Immature natural killer cell (primary cell): Measurements from ENCODE around the gene SPSB4. TPM values are rescaled to one million over a fixed set of nuclear protein-coding genes. Genes with fewer than 3 reads are reported as not detected.

Source experiments
- DNase-seq, 3 donors: peaks; one replicate each; pipeline ENCODE4 v3.0.0; 2022; ENCODE audit warnings: mixed read lengths in 1 of 3
- H3K27ac Mint-ChIP-seq, 6 donors: one replicate each; pipeline ENCODE4 v1.8.0; 2020; ENCODE audit warnings: mixed read lengths in 6 of 6, mild to moderate bottlenecking in 5 of 6, inconsistent platforms in 4 of 6, moderate library complexity in 3 of 6
- H3K27me3 Mint-ChIP-seq, 3 donors: one replicate each; pipeline ENCODE4 v1.8.0; 2020 to 2021; ENCODE audit warnings: low read depth in 3 of 3, mild to moderate bottlenecking in 3 of 3, mixed read lengths in 3 of 3, moderate library complexity in 3 of 3, inconsistent platforms in 1 of 3
- H3K36me3 Mint-ChIP-seq, 3 donors: one replicate each; pipeline ENCODE4 v1.8.0; 2020; ENCODE audit warnings: mixed read lengths in 3 of 3, inconsistent platforms in 2 of 3, mild to moderate bottlenecking in 2 of 3
- H3K4me1 Mint-ChIP-seq, 2 donors: one replicate each; pipeline ENCODE4 v1.8.0; 2020; ENCODE audit warnings: inconsistent platforms in 2 of 2, mild to moderate bottlenecking in 2 of 2, mixed read lengths in 2 of 2, moderate library complexity in 1 of 2
- H3K4me3 Mint-ChIP-seq, 5 donors: one replicate each; pipeline ENCODE4 v1.8.0; 2020; ENCODE audit warnings: mild to moderate bottlenecking in 5 of 5, mixed read lengths in 5 of 5, inconsistent platforms in 3 of 5, moderate library complexity in 3 of 5
- H3K9me3 Mint-ChIP-seq, 6 donors: one replicate each; pipeline ENCODE4 v1.8.0; 2020; ENCODE audit warnings: mild to moderate bottlenecking in 6 of 6, mixed read lengths in 6 of 6, inconsistent platforms in 4 of 6, moderate library complexity in 3 of 6
- polyA plus RNA-seq, 3 donors: library from polyadenylated mRNA; unstranded; fragments of 300-500 nt; fragmentation: Illumina TruSeq; gene quantifications; one replicate each; pipeline ENCODE4 v1.2.3, GENCODE V29; 2021

The SPSB4 gene
- polyA plus RNA-seq, 3 donors from 2014 or later = not detected

- peak; percentile 88 to 91 (median 89) for DNase-seq
- Mint-ChIP-seq H3K27me3 (peaks cover 5 to 10% (median 9%) of the 10 kb centered on the region in 3 donors), H3K4me1 (peaks cover 5 to 11% of the 10 kb centered on the region in 2 donors), H3K4me3 (no peak overlapping the region), H3K9me3 (no peaks in the 10 kb centered on the region), H3K27ac (no peak overlapping the region), H3K36me3 (no peaks in the 10 kb centered on the region)
These were observed 141.2 kb downstream of the SPSB4 start for GRCh38 chr3:141192345-141192744.

GRCh38 chr3:141193066-141193830 is 142.1 kb downstream of the SPSB4 start:
- H3K4me1 Mint-ChIP-seq = peaks cover 5 to 11% of the 10 kb centered on the region in 2 donors
- DNase-seq = no peak
- H3K27me3 Mint-ChIP-seq = peaks cover 8 to 10% (median 10%) of the 10 kb centered on the region in 3 donors
- H3K36me3 Mint-ChIP-seq = no peaks in the 10 kb centered on the region
- no peaks in the 10 kb centered on the region for H3K9me3 Mint-ChIP-seq
- H3K27ac Mint-ChIP-seq = no peak overlapping the region
- no peak overlapping the region for H3K4me3 Mint-ChIP-seq

Other genes starting within 250 kb of the SPSB4 start
- 10 to 100 TPM; 33.4 to 62.5 (median 46.4) TPM for gene SLC25A36, start 109.5 kb upstream of the SPSB4 start, polyA plus RNA-seq
- gene PXYLP1, start 180.5 kb downstream of the SPSB4 start, polyA plus RNA-seq = 10 to 100 TPM in 1 of 3 donors, 1 to 10 TPM in 2; 5.0 to 10.7 (median 6.6) TPM